NCI-H748 treated with DMSO at 0.1 percent for 48 hours (cell line): Measurements from ENCODE around the gene SLC23A1.

Source experiments
- DNase-seq: peaks from one replicate; lab custom pipeline; 2025; lab: John Stamatoyannopoulos, UW

Gene SLC23A1

DNA sequence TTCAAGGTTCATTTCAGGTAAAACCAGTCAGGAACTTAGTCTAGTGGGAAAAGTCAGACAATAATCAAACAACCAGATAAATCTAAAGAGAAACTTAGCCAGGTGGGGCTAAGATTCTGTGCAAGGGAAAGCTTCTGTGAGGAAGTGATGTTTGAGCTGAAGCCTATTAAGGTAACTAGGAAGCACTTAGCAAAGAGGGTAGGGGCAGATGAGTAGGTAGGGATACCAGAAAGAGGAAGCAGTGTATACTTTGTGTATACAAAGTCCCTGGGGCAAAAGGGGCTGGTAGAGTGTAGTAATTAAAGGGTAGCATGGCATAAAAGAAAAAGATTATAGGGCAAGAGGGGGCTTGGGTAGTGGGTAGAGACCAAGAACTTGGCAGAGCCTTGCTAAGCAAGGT lies 24.4 kb upstream of the SLC23A1 start:
- DNase-seq: no peak

DNA sequence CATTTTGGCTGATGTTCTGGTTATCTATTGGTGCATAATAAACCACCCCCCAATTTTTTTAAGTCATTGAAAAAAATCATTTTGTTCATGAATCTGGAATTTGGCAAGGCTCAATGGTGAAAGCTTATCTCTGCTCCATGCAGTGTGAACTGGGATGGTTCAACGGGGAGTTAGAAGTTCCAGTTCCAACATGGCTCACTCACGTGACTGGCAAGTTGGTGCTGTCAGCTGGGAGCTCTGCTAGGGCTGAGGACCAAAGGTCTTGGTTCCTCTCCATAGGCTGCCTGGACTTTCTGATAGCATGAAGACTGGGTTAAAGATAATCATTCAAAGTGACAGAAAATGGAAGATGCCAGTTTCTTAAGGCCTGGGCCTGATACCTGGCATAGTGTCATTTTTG lies 23.9 kb upstream of the SLC23A1 start:
- no peak for DNase-seq

DNA sequence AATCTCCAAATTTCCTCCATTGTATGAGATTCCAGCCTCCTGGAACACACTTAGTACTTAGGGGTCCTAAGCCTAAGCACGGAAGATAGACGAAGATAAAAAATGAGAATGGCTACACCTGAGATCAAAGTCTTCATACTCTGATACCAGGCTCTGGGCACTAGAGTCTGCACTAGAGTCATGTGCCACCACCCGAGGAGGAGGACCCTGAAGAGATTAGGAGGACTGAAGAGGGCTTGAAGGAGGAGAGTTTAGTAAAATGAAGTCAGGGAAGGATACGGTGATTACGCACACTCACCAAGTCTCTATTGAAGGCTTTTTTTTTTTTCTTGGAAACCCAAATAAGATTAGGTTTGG lies 21.4 kb upstream of the SLC23A1 start:
- DNase-seq: no peak

DNA sequence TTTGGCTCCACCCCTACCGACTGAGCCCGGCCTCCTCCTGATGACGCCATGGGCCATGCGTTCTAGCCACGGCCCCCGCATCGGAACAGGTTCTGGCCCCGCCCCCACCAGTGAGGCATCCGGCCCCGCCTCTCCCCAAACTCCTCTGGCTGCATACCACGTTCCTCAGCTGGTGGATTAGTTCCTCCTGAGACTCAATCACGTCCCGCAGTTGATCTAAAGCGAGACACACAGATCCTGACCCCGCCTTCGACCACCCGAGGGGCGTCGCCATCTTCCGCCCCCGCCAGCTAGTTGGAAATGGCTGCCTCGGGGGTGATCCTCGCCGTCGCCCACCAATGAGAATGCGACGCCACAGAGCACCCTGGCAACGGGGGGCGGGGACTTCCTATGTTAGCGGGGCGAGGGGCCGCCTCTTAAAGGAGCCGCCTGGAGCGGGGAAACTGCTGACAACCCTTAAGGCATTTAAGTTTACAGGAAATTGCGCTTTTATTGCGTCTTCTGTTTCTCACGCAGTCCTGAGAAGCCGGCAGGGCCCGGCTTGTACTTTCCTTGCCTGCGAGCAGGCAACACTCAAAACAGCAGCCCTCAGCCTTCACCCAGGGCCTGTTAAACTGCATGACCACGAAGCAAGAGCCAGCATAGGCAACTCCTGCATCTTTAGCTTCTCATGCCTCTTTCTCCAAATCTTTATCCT lies 20.8 kb upstream of the SLC23A1 start, which contains the start of gene SPATA24:
Gene SPATA24, minus strand, starts transcription at position 303 of the 697 bp plus-strand sequence. Its CDS starts 29 bp downstream, at position 274.
- peak; percentile 97 for DNase-seq

DNA sequence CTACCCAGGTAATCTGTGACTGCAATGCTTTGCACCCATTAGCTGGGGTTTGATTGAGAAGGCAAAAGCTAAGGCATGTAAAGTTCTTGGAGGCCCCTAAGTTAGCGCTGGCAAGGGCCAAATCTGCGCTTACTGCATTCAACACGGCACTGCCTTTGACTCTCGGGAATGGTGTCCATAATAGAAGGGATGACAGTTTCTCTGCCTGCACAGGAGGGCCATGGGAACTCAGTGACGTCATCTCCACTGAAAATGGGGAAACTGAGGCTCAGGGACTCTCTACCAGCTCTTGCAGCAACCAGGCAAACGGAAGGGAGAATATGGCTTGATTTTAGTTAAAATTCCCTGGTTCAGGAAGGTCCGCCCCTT lies 20.3 kb upstream of the SLC23A1 start:
- DNase-seq: no peak

DNA sequence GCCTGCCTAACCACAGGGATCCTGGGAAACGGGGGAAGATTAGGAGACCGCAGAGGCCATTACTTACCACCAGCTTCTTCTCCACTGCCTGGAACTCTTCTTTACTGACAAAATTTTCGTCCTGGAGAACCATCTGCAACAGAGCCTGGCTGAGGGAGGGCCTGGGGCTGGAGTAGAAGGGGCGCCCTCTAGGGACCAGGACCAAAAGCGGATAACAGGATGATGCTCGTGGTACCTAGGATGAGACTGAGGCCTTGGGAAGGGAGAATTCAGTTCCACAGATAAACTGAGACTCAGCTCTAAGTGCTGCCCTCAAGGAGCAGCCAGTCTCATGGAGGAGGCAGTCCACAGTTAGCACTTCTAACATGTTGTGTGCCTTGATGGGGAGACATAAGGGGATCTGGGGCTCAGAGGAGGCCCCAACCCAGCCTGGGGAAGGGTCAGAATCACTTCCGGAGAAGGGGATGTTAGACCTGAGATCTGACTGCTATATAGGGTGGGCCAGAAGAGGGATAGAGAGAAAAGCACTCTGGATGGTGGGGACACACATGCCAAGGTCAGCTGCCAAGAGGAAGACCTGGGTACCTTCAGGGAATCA lies 19.6 kb upstream of the SLC23A1 start:
- peak; percentile 8 for DNase-seq

DNA sequence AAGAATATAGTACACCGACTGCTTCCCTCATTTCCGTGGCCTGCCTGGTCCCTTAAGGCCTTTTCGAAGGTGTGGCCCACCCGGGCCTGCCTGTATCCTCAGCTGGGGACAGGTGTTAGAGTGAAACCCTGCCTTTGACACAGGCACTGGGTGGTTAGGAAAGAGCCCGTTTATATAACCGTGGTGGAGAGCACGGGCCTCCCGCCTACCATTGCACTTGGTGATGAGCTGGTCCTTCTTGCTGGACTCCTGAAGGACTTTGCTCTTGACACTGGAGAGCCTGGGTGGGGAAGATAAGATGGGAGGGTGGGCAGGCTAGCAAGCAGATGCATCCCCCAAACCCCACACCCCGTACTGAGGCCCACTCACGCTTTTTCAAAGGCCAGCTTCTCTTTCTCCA lies 18.4 kb upstream of the SLC23A1 start:
- DNase-seq: no peak

DNA sequence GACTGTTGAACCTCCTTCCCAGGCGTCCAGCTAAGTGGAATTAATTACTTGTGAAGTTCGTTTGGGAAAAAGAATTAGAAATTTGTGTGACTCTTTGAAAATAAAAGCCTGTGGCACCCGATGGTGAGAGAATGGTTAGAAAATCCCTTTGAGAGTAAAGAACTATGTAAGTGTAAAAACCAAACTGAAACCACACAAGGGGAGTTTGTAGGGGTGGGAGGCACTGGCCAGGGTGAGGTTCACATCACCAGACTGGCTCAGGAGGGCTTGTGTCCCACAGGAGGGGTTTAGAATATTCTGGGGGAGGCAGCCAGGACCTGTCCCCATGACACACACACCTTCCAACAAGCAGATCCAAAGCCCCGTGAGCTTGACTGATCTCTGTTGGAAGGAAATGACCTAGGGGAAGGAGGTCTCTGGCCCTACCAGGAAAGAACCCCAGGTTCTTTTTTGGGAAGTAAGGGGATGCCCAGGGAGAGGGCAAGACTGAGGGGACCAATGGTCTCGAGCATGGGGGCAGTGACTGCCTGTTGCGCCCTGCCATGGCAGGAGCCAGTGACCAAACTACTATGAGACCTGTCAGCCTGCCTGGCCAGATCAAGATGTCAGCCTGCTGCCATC lies 16.5 kb upstream of the SLC23A1 start:
- no peak for DNase-seq

DNA sequence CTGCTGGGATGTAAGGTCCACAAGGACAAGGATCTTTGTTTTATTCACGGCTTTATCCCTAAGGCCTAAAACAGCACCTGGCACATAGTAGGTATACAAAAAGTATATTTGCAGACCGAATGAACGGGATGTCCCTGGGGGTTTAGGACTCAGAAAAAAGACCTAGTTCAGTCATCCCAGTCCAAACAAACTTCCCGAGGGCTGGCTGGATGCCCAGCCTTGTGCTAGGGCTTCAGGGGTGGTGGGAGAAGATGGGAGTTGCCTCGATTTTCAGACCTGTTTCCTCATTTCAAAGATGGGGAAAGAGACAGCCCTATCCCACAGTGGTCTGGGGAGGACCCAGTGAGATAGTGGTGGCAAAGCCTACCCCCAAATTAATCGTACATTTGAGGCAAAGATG lies 14.8 kb upstream of the SLC23A1 start:
- no peak for DNase-seq

DNA sequence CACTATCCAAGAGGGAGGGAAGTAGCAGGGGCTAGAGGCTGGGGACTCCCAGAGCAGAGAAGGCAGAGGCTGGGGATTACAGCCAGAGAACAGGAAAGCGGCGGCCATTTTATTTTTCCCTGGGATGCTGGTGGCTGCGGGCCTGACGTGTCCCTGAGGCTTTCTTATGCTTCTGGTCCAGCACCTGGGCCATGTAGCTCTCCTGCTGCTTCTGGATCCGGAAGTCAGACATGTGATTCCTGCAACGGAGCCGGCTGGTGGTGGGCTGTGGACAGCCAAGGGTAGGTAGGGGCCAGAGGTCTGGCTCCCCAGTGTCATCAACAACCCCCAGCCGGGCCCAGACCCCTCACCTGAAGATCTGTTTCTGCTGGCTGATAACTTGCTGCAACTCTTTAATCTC lies 13.6 kb upstream of the SLC23A1 start:
- DNase-seq: no peak

DNA sequence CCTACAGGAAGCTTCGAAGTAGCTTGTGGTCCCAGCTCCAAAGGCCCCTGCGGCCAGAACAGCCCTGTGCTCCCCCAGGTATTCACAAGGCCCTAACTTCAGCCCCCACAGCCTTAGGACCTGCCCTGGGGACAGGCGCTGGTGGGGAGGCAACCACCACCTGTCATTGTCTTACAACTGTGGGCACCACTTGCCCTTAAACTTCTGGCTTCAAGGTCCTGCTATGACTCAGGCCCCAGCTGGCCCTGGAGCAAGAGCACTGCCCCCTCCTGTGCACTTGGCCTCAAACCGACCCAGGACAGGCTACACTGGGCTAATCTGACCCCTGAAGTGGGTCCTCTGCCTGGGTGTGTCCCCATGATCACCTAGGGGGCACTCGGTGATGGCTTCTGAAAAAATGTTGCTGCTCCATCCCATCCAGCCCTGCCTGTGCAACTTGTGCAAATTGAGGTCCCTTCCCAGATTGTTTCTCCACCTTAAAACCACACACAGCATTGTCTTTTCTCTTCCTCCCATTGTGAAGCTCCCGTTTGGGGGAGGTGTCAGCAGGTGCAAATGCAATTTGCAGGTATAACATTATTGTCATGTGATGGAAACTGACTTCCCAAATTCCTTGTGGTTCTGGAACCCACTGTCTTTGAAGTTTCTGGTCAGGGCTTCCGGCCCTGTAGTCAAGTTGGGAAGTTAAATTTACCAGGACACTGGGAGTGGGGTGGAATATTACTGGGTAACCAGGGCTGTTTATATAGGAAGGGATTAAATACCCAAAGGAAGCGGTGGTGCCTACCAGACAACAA lies 12.9 kb upstream of the SLC23A1 start:
- DNase-seq: no peak

DNA sequence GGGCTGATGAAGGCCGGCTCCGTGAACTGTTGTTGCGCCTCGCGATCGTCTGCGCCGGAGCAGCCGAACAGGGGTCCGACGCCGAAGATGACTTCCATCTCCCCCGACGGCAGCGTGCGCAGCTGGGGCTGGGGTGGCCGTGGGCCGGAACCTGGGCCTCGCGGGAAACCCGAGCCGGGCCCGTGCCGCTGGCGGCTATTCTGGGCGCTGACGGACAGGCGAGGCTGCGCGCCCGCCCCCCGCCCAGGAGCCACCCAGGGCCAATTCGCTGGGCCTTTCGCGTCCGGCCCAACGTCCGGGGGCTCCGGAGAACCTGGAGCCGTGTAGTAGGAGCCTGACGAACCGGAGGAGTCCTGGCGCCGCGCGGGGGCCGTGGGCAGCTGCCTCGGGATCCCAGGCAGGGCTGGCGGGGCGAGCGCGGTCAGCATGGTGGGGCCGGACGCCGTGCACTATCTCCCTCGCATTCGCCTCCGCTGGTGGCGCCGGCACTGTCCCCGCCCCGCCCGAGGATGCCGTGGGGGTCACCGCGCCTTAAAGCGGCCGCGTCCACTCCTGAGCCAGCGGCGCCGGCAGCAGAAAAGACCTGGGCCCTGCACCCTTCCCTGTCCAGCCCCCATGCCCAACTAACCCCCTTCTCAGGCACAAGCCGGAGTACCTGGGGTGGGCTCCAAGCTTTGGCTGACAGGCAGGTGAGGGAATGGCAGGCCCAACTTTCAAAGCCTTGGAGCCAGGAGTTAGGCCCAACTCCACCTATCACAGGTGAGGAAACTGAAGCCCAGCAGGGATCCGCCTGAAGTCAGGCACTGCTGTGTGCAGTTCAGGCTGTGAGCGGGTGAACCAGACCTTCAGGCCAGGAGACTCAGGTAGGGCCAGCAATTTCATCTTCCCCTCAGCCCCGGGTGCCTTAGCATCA lies 11.8 kb upstream of the SLC23A1 start, which contains the start of gene PROB1:
Gene PROB1, minus strand, starts transcription at position 451 of the 913 bp plus-strand sequence. Its CDS starts 23 bp downstream, at position 428.
- no peak for DNase-seq

DNA sequence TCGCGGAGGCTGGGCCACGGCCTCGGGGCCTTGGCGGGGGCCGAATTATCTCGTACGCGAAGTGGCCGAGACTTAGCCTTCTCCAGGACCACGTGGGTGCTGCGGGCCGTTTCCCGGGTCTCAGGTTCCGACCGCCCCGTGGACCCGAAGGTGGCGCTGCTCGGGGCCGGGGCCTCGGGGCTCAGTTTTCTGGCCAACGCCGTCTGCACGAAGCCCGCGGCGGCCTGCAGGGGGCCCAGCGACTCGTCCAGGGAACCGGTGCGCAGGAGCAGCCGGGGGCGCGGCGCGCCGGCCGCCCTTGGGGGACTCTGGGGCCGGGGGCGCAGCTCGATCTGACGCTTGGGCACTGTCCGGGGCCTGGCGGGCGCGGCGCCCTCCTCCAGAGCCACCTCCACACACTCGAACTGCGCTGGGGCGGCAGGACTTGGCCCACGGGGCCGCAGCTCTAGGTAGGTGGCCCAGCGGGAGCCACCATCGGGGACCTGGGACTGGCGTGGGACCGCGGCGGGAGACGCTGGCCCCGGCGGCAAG lies 11.1 kb upstream of the SLC23A1 start:
- no peak for DNase-seq

DNA sequence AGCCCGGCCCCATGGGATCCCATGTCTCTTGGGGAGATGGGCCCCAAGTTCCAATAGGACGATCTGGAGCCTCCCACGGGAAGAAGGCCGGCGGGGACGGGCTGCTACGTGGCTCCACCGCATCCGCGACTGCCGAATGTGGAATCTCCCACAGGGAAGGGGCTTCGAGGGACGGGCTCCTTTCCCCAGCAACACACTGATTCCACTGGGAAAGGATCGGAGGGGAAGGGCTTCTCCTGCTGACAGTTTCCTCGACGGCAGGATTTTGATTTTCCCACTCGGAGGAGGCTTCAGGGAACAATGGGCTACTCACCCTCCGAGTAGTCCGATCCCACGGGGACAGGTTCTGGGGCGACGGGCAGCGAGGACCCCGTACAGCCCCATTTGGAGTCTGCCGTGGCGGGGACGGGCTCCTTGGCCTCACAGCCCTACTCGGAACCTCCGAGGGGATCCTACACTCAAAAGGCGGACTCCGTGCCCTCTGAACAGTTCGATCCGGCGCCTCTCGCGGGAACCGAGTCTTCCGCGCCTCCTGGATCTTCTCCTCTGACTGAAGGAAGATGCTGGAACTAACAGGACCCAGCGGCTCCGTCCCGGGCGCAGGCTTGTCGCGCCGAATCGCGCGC lies 10.5 kb upstream of the SLC23A1 start:
- DNase-seq: no peak

DNA sequence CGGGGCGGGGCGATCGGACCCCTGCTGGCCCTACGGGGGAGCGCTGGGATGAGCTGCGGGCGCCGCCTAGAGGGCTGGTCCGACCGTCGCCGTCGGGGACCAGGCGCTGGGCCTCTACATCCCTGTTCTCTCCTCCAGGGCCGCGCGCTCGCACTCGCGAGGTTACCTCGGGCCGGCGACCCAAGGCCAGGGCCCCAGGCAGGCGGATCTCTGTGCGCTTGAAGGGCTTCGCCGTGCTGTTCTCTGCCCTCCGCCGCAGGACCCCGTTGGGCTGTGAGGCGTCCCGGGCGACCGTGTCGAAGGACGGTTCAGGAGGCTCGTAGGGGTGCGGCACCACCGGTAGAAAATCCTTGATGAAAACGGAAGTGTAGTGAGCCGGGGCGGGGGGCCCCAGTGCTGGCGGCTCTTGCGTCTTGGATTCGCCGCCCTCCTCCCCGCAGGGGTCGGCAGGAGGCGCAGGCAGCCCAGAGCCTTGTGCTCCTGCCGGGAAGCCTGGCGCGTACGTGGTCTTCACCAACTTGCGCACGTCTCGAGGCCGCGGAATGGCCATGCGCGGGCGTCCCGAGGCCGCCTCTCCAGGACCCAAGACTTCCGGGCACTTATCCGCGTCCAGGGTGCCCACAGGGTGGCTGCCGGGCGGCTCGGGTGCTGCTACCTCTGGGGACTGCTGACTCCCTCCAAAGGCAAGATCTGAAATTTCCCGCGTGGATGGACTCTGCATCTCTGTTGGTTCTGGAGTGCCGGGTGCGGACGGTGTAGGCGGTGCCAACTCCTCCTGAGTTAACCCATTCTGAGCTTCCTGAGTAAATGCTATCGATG lies 9.8 kb upstream of the SLC23A1 start:
- DNase-seq: peak; percentile 56

DNA sequence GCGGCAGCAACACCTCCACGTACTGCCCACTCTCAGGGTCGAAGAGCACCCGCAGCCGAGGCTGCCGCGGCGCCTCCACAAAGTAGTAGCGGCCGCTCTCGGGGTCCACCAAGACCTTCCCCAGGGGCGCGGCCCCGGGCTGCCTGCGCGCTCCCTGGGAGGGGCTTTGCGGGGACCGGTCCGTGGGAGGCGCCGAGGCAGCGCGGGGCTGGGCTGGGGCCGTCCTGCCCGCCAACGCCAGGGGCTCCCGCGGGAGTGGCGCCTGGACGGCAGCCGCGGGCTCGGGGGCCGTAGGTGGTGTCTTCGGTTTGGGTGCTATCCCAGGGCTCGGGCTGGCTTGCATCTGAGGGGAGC lies 9.2 kb upstream of the SLC23A1 start:
- no peak for DNase-seq

DNA sequence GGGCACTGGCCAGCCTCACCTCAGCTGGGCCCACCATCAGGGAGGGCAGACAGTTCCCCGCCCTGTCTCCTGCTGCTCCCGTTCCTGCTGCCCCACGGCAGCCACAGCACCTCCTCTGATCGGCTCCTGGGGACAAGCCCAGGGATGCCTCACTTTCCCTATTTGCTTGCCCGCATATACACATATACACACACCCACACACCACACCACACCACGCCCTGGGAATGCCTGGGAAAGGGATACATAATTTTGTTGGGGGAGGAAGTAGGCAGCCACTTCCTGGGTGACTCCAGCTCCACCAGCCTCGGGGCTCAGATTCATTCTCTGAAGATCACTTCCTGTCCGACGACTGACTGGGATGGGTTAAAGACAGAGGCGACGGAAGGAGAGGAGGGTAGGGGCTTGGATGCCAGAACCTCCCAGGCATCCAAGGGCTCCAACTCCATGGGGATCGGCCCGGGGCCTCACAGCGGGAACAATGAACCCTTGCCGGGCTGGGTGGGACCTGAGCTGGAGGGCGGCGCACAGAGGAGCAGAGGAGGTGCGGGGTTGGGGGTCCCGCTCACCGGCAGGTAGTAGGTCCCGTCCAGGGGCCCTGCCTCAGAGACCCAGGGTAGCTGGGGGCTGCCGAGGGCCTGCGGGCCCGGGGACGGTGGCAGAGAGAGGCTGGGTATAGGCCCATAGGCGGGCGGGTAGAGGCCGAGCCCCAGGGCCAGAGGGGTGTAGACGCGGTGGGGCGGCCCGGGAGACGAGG lies 8.7 kb upstream of the SLC23A1 start:
- DNase-seq: no peak

DNA sequence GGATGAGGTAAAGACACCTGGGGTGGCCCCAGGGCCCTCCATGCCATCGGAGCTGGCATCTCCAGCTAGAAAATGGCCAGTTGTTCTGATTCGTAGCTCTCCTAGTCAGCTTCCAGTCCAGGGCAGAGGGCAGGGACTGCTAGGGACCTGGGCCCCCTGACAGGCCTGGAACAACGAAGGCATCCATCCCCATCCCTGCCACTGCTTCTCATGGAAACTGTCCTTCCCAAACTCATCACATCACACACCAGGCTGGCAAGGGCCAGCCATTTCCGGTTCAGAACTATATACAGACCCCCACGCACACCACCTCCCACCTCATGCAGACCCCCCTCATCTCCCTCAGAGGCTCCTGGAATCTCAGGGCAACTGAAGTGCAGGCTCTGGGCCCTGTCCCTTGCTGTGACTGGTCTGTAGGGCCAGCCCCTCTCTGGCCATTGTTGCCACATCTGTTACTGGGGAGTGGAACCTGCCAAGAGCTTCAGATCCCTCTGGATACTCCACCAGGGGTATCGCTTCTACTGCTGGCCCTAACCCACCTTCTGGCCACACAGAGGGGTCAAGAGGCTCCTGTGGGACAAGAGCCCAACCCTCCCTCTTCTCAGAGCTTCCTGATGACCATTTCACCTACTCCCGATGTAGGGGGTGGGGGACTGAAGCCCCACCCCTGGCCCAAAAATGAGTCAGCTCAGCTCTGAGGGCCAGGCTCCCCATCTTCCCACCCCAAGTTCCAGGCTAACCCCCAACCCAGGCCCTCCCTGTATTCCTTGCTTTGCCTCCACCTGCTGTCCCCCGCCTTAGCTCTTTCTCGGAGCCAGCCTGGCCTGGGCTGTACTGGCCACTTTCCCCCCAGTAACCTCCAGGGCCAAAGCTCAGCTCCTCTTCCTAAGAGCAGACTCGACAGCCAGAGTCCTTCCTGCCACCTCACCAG lies 7.8 kb upstream of the SLC23A1 start:
- DNase-seq: no peak
